SK-N-SH treated with all-trans-retinoic acid at 6 μM for 48 hours (cell line): ENCODE measurements around the gene PIEZO1.

ENCODE experiments used
- ARNTL ChIP-seq: fragments of 450-650 bp; formaldehyde crosslinking; IDR thresholded peaks from 2 replicates; pipeline ENCODE4 v1.5.0; 2020; ENCODE audit warnings: low read depth, mild to moderate bottlenecking, moderate library complexity, borderline replicate concordance
- ESRRG ChIP-seq: fragments of 250-450 bp; sonication (Bioruptor Pico); IDR thresholded peaks from 2 replicates; pipeline ENCODE4 v1.6.1; 2021; ENCODE audit warnings: mild to moderate bottlenecking
- GLIS3 ChIP-seq: fragments of 250-450 bp; sonication (Bioruptor Pico); IDR thresholded peaks from 2 replicates; pipeline ENCODE4 v1.5.0; 2020; ENCODE audit warnings: mild to moderate bottlenecking, moderate library complexity
- OSR1 ChIP-seq: fragments of 250-450 bp; sonication (Bioruptor Pico); IDR thresholded peaks from 2 replicates; pipeline ENCODE4 v1.8.0; 2022; ENCODE audit warnings: moderate library complexity, mild to moderate bottlenecking, inconsistent platforms
- PATZ1 ChIP-seq: fragments of 250-450 bp; sonication (Bioruptor Pico); IDR thresholded peaks from 2 replicates; pipeline ENCODE4 v1.8.0; 2020; ENCODE audit warnings: mild to moderate bottlenecking, moderate library complexity, borderline replicate concordance
- RARB ChIP-seq: fragments of 250-450 bp; sonication (Bioruptor Pico); IDR thresholded peaks from 2 replicates; pipeline ENCODE4 v1.8.0; 2021; ENCODE audit warnings: mild to moderate bottlenecking, moderate library complexity
- TSHZ2 ChIP-seq: fragments of 250-450 bp; sonication (Bioruptor Pico); IDR thresholded peaks from 2 replicates; pipeline ENCODE4 v1.5.0; 2020; ENCODE audit warnings: mild to moderate bottlenecking, moderate library complexity
- ZC3H10 ChIP-seq: fragments of 250-450 bp; sonication (Bioruptor Pico); IDR thresholded peaks from 2 replicates; pipeline ENCODE4 v1.5.1; 2021; ENCODE audit warnings: mild to moderate bottlenecking, moderate library complexity
- ZFP3 ChIP-seq: fragments of 250-450 bp; sonication (Bioruptor Pico); IDR thresholded peaks from 2 replicates; pipeline ENCODE4 v1.5.0; 2020; ENCODE audit warnings: mild to moderate bottlenecking, moderate library complexity
- ZFP30 ChIP-seq: fragments of 450-650 bp; formaldehyde crosslinking; IDR thresholded peaks from 2 replicates; pipeline ENCODE4 v1.5.0; 2022; ENCODE audit warnings: mild to moderate bottlenecking, moderate library complexity
- ZNF70 ChIP-seq: fragments of 450-650 bp; formaldehyde crosslinking; IDR thresholded peaks from 2 replicates; pipeline ENCODE4 v1.5.0; 2020; ENCODE audit warnings: mild to moderate bottlenecking, moderate library complexity
- ZNF8 ChIP-seq: fragments of 450-650 bp; formaldehyde crosslinking; IDR thresholded peaks from 2 replicates; pipeline ENCODE4 v1.5.0; 2020; ENCODE audit warnings: mild to moderate bottlenecking, moderate library complexity
- TF ChIP-seq, protein P1 (sequence below): fragments of 250-450 bp; sonication (Bioruptor Pico); IDR thresholded peaks from 2 replicates; pipeline ENCODE4 v1.5.1; 2020; ENCODE audit warnings: low read depth, mild to moderate bottlenecking, moderate library complexity

DNA sequence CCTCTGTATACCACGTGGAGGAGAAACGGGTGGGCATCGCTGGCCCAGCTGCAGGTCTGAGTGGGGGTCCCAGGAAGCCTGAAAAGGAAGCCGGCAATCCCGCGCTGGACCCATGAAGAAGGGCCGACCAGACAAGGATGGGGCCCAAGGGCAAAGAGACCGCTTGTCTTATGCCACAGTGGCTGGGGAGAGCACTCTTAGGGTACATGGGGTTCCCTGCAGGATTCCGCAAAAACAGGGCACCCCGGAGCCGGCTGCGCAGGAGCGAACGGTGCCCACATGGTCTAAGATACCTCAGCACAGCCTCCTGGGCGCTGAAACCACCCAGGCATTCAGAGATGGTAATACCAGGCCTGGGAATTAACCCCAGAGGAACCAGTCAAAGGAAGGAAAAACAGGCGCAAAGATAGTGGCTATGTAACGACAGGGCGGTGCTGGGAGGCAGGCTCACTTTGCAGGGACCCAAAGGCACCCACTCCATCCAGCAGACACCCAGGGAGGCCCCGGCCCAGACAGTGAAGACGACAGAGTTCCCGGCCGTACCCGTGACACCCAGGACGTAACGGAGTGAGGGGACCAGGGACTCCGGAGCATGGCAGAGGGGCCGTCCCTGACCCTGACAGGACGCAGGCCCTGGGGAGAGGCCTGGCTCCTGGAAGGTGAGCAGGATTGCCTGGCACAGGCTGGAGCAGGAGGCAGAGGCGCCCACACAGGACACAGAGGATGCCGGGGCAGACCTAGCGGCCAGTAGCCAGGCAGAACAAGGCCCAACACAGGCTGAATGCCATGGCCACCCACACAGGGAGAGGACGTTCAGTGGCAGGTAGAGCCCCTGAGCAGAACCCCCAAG, 10.3 kb downstream of the PIEZO1 start:
- TF ChIP-seq ZFP30 (CRISPR knock-in tag) = no peak
- TF ChIP-seq RARB = no peak
- no peak for TF ChIP-seq ARNTL (CRISPR knock-in tag)
- no peak for TF ChIP-seq PATZ1 (CRISPR knock-in tag)
- no peak for TF ChIP-seq ZNF70
- no peak for TF ChIP-seq TSHZ2 (CRISPR knock-in tag)
- no peak for TF ChIP-seq ZNF8
- TF ChIP-seq, protein P1, sequence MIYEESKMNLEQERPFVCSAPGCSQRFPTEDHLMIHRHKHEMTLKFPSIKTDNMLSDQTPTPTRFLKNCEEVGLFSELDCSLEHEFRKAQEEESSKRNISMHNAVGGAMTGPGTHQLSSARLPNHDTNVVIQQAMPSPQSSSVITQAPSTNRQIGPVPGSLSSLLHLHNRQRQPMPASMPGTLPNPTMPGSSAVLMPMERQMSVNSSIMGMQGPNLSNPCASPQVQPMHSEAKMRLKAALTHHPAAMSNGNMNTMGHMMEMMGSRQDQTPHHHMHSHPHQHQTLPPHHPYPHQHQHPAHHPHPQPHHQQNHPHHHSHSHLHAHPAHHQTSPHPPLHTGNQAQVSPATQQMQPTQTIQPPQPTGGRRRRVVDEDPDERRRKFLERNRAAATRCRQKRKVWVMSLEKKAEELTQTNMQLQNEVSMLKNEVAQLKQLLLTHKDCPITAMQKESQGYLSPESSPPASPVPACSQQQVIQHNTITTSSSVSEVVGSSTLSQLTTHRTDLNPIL = no peak
- TF ChIP-seq OSR1 = no peak
- TF ChIP-seq ZFP3 (CRISPR knock-in tag) = no peak
- TF ChIP-seq ESRRG (CRISPR knock-in tag) = no peak
- TF ChIP-seq GLIS3 = no peak
- TF ChIP-seq ZC3H10 (CRISPR knock-in tag) = no peak
